ENCODE data around the gene CANT1. TPM values are rescaled to one million over a fixed set of nuclear protein-coding genes. Genes with fewer than 3 reads are reported as not detected.

The CANT1 gene
- total RNA-seq, 2 donors from 2014 or later = 57.5 to 61.8 TPM

DNA sequence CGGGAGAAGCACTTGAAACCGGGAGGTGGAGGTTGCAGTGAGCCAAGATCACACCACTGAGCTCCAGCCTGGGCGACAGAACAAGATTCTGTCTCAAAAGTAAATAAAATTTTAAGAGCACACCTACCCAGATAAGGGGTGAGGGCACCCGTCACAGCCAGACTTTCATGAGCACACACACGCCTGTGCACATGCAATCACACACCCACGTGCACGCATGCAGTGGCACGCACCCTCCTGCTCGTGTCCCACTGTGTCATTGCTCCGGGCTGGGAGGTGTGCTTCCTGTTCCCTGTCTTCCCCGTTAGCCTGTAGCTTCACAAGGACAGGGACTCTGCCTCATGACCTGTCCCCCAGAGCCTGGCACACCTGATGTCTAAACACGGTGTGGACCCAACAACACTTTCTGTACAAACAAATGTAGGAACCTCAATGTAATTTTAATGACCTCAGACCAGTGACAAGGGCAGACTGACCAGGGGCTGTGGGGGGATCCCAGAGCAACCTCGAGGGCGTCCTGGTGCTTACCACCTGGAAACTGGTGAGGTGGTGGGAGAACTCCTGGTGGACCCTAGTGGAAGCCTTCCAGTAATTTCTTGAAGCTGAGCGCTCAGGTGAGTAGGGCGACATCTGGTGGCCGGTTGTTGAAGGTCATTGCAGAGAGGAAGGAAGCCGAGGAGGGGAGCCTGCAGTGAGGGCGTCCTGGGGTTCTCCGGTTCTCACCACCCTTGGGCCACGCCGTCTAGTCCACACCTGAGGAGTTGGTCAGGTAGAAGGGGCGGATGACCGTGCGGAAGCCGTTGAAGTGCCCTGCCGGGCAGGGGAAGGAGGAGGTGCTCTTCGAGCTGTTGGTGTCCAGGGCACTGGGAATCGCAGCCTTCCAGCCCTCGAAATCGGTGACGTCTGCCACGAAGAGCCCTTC is 38.5 kb downstream of the CANT1 start:
- Histone ChIP-seq H3K36me3 (ENCODE audit: control insufficient read depth, insufficient read depth, low read length) (no peaks in the 10 kb centered on the region), H3K27me3 (ENCODE audit: control insufficient read depth, insufficient read depth, low read length, poor library complexity, severe bottlenecking) (no peaks in the 10 kb centered on the region), H3K27ac (ENCODE audit: low read depth, low read length) (no peak overlapping the region), H3K9me3 (ENCODE audit: control insufficient read depth, low read length) (no peaks in the 10 kb centered on the region), H3K4me3 (ENCODE audit: low read length) (no peak overlapping the region), H3K4me1 (ENCODE audit: control insufficient read depth, insufficient read depth, low read length) (peaks cover 10% of the 10 kb centered on the region), H3K9ac (ENCODE audit: extremely low read depth, low read length, poor library complexity, severe bottlenecking) (no peak overlapping the region)
- H3K36me3 Mint-ChIP-seq (ENCODE audit: low read depth) = no peaks in the 10 kb centered on the region
- no peaks in the 10 kb centered on the region for H3K9me3 Mint-ChIP-seq
- no peak overlapping the region for H3K4me3 Mint-ChIP-seq
- 59 to 69% methylated on average over 18 to 33 of the region's 33 CpGs for WGBS, 2 experiments (ENCODE audit: insufficient coverage in 1 of 2, insufficient read length in 1 of 2)
- TF ChIP-seq CTCF (conservative IDR thresholded peaks at IDR 0.05) = peak; percentile 97
- peaks cover 21% of the 10 kb centered on the region for H3K4me1 Mint-ChIP-seq
- peak; percentile 97 for DNase-seq
- H3K27me3 Mint-ChIP-seq (ENCODE audit: insufficient read depth) = no peaks in the 10 kb centered on the region
- H3K27ac Mint-ChIP-seq = peak overlapping the region; percentile 96

GRCh38 chr17:78969865-78970264 is 39.7 kb downstream of the CANT1 start:
- no peak overlapping the region for H3K27ac Mint-ChIP-seq
- Histone ChIP-seq H3K36me3 (ENCODE audit: control insufficient read depth, insufficient read depth, low read length) (no peaks in the 10 kb centered on the region), H3K4me3 (ENCODE audit: low read length) (no peak overlapping the region), H3K4me1 (ENCODE audit: control insufficient read depth, insufficient read depth, low read length) (peaks cover 10% of the 10 kb centered on the region), H3K9me3 (ENCODE audit: control insufficient read depth, low read length) (no peaks in the 10 kb centered on the region), H3K27ac (ENCODE audit: low read depth, low read length) (no peak overlapping the region), H3K9ac (ENCODE audit: extremely low read depth, low read length, poor library complexity, severe bottlenecking) (no peak overlapping the region), H3K27me3 (ENCODE audit: control insufficient read depth, insufficient read depth, low read length, poor library complexity, severe bottlenecking) (no peaks in the 10 kb centered on the region)
- no peaks in the 10 kb centered on the region for H3K9me3 Mint-ChIP-seq
- WGBS, 2 experiments (ENCODE audit: insufficient coverage in 1 of 2, insufficient read length in 1 of 2) = 90 to 92% methylated on average over 2 to 9 of the region's 9 CpGs
- H3K4me1 Mint-ChIP-seq = peaks cover 17% of the 10 kb centered on the region
- no peak for TF ChIP-seq CTCF (conservative IDR thresholded peaks at IDR 0.05)
- no peak overlapping the region for H3K4me3 Mint-ChIP-seq
- no peaks in the 10 kb centered on the region for H3K36me3 Mint-ChIP-seq (ENCODE audit: low read depth)
- no peaks in the 10 kb centered on the region for H3K27me3 Mint-ChIP-seq (ENCODE audit: insufficient read depth)
- no peak for DNase-seq

- peaks cover 17% of the 10 kb centered on the region for H3K4me1 Mint-ChIP-seq
Observed at GRCh38 chr17:78967782-78968362, 41.7 kb downstream of the CANT1 start.

More at GRCh38 chr17:78967782-78968362, 41.7 kb downstream of the CANT1 start:
- Histone ChIP-seq H3K27me3 (ENCODE audit: control insufficient read depth, insufficient read depth, low read length, poor library complexity, severe bottlenecking) (no peaks in the 10 kb centered on the region), H3K4me1 (ENCODE audit: control insufficient read depth, insufficient read depth, low read length) (peaks cover 5% of the 10 kb centered on the region), H3K27ac (ENCODE audit: low read depth, low read length) (no peak overlapping the region), H3K9ac (ENCODE audit: extremely low read depth, low read length, poor library complexity, severe bottlenecking) (no peak overlapping the region), H3K36me3 (ENCODE audit: control insufficient read depth, insufficient read depth, low read length) (no peaks in the 10 kb centered on the region), H3K4me3 (ENCODE audit: low read length) (no peak overlapping the region), H3K9me3 (ENCODE audit: control insufficient read depth, low read length) (no peaks in the 10 kb centered on the region)
- TF ChIP-seq CTCF (conservative IDR thresholded peaks at IDR 0.05) = no peak
- 92 to 99% methylated on average over 18 to 21 of the region's 21 CpGs for WGBS, 2 experiments (ENCODE audit: insufficient coverage in 1 of 2, insufficient read length in 1 of 2)
- no peak overlapping the region for H3K4me3 Mint-ChIP-seq
- H3K27ac Mint-ChIP-seq = no peak overlapping the region
- H3K36me3 Mint-ChIP-seq (ENCODE audit: low read depth) = no peaks in the 10 kb centered on the region
- no peaks in the 10 kb centered on the region for H3K9me3 Mint-ChIP-seq
- no peak for DNase-seq
- no peaks in the 10 kb centered on the region for H3K27me3 Mint-ChIP-seq (ENCODE audit: insufficient read depth)

Measured in endodermal cell (in vitro differentiated cells).